HL-60 (cell line): ENCODE data around the gene SERPIND1.

Experiments
- GABPA ChIP-seq: IDR thresholded peaks from 2 replicates; pipeline ENCODE4 v1.6.1; 2012; ENCODE audit warnings: low read depth
- POLR2AphosphoS5 ChIP-seq: IDR thresholded peaks from 2 replicates; pipeline ENCODE4 v1.6.1; 2012; ENCODE audit warnings: low read depth
- REST ChIP-seq: IDR thresholded peaks from 2 replicates; pipeline ENCODE4 v1.6.1; 2012; ENCODE audit warnings: low read depth; ENCODE audit not compliant: insufficient replicate concordance
- TF ChIP-seq, protein P1 (sequence below): IDR thresholded peaks from one replicate; pipeline ENCODE4 v1.5.1; 2011; ENCODE audit warnings: low read length, control low read depth, inconsistent platforms; ENCODE audit not compliant: insufficient read depth

DNA sequence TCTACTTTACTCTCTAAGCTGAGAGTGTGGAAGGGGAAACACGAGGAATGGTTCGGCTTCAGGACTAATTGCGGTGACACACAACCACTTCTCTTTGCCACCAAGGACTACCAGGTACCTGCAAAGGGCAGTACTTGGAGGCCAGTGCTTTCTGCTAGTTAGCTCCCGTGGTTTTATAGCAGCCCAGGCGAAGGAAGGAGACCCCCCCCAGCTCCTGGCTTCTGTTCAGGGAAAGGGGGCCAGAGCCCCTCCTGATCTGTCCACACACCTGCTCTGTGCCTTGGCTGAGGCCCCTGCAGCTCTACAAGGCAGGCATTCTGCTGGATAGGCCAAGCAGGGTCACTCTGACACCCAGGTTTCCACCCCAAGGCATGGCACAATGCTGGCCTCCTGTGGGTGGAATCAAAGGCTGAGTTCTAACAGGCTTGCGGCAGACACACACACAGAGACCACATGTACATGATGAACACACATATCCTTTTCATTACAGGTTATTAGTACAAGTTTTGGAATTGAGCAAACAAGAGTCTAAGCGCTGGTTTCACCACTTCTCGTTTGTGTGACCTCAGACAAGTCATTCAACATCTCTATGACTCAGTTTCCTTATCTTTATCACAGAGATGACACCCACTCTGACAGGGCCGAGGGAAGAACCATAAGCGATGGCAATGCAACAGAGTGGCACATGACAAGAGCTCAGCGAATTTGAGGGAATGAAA, 7.5 kb downstream of the SERPIND1 start:
- TF ChIP-seq POLR2AphosphoS5, result no peak
- TF ChIP-seq, protein P1, sequence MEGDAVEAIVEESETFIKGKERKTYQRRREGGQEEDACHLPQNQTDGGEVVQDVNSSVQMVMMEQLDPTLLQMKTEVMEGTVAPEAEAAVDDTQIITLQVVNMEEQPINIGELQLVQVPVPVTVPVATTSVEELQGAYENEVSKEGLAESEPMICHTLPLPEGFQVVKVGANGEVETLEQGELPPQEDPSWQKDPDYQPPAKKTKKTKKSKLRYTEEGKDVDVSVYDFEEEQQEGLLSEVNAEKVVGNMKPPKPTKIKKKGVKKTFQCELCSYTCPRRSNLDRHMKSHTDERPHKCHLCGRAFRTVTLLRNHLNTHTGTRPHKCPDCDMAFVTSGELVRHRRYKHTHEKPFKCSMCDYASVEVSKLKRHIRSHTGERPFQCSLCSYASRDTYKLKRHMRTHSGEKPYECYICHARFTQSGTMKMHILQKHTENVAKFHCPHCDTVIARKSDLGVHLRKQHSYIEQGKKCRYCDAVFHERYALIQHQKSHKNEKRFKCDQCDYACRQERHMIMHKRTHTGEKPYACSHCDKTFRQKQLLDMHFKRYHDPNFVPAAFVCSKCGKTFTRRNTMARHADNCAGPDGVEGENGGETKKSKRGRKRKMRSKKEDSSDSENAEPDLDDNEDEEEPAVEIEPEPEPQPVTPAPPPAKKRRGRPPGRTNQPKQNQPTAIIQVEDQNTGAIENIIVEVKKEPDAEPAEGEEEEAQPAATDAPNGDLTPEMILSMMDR, result no peak
- TF ChIP-seq GABPA, result no peak
- no peak for TF ChIP-seq REST
